ENCODE data around the gene SLC12A4.
"Not testable (repeated sequence)": the region's sequence is repeated elsewhere in the genome, so short reads cannot be mapped to it uniquely, and the experiment has no call there.

The SLC12A4 gene

DNA sequence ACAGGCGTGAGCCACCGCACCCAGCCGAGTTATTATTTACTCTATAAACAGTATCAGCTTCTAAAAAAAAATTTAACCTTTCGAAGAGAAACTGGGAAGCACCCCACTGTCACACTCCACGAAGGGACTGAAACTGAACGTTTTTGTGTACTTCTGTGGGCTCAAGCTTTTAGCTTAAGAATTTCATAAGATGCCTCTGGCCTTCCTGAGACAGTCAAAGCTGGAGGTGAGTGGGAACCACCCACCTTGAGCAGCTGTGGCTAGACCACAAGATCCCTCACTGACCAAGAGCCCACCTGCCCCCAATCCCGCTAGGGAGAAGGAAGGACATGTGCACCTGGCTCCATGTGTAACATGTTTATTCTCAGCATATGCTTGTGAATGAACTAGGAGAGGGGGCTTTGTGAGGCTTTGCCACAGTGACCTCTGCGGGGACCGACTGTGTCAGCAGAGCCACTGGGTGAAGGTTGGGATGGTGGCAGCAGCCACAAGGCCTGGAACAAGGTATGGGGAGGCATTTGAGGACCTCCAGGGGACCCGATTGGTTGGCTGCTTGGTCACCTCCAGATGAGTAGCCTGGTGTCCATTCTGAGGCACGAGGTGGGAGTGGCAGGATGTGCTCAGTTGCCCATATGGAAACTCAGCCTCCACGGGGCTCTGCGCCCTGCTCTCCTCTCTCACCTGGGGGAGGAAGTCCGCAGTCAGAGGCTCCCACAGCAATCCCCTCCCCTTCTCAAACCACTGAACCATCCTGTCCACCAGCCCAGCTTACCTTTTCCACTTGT lies 7.1 kb upstream of the SLC12A4 start:
- H3K9me3 Mint-ChIP-seq: no peaks in the 10 kb centered on the region
- no peak for DNase-seq (ENCODE audit: low spot score in 2 of 2)
- peaks cover 7% of the 10 kb centered on the region for H3K4me1 Mint-ChIP-seq
- no peaks in the 10 kb centered on the region for H3K36me3 Mint-ChIP-seq
- ATAC-seq: no peak
- H3K27ac Mint-ChIP-seq: peak overlapping the region; percentile 48
- no peak overlapping the region for H3K4me3 Mint-ChIP-seq

DNA sequence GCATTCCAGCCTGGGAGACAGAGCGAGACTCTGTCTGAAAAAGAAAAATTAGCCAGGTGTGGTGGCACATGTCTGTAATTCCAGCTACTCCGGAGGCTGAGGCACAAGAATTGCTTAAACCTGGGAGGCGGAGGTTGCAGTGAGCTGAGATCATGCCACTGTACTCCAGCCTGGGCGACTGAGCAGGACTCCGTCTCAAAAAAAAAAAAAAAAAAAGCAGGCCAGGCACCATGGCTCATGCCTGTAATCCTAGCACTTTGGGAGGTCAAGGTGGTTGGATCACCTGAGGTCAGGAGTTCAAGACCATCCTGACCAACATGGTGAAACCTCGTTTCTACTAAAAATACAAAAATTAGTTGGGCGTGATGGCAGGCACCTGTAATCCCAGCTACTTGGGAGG lies 3.8 kb upstream of the SLC12A4 start:
- H3K36me3 Mint-ChIP-seq, H3K27ac Mint-ChIP-seq, H3K9me3 Mint-ChIP-seq: not testable (repeated sequence)

DNA sequence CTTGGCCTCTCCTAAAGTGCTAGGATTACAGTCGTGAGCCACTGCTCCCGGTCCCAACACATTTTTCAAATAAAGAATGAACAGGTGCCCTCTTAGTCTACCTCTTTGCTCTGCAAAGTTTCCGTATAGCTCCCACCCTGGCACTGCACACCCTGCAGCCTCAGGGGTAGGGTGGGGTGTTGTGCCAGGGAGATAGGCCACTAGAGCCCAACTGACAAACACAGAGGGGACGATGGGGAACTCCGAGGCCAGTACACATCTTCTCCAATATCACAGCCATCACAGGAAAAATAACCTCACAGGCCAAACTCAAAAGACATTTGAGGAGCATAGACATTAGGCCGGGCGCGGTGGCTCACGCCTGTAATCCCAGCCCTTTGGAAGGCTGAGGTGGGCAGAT lies 2.7 kb upstream of the SLC12A4 start:
- no peak overlapping the region for H3K27ac Mint-ChIP-seq
- peaks cover 36% of the 10 kb centered on the region for H3K4me1 Mint-ChIP-seq
- peaks cover 7% of the 10 kb centered on the region for H3K36me3 Mint-ChIP-seq
- no peaks in the 10 kb centered on the region for H3K9me3 Mint-ChIP-seq
- no peak overlapping the region for H3K4me3 Mint-ChIP-seq
- no peak for DNase-seq (ENCODE audit: low spot score in 2 of 2)
- ATAC-seq: no peak

More for the DNA sequence above, 3.8 kb upstream of the SLC12A4 start:
- H3K4me3 Mint-ChIP-seq; ATAC-seq; DNase-seq (ENCODE audit: low spot score in 2 of 2): not testable (repeated sequence)
- peaks cover 26% of the 10 kb centered on the region for H3K4me1 Mint-ChIP-seq

- peaks cover 31% of the 10 kb centered on the region for H3K4me1 Mint-ChIP-seq
- no peaks in the 10 kb centered on the region for H3K9me3 Mint-ChIP-seq
- DNase-seq (ENCODE audit: low spot score in 2 of 2): no peak
- peaks cover 7% of the 10 kb centered on the region for H3K36me3 Mint-ChIP-seq
- H3K4me3 Mint-ChIP-seq: peak overlapping the region; percentile 92
- no peak for ATAC-seq
- H3K27ac Mint-ChIP-seq: peak overlapping the region; percentile 74
These were observed 1.0 kb upstream of the SLC12A4 start for GRCh38 chr16:67969254-67970039.

DNA sequence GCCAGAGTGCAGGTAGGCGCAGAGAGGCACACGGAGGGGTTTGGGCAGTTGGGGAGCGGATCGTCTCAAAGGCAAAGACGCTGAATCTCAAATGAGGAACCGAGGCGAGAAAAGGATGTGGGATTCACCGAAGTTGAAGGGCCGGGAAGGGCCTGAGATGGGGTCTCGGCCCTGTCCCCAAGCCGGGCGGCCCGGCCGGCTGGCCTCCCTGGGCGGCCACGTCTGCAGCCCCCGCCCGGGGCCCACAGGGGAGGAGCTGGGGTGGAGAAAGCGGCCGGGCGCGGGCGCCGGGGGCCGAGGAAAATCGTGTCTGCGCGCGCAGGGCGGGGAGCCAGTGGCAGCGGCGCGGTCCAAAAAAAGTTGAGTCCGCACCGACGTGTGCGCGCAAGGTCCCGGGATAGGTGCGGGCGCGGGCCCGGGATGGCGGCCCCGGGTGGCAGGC lies 458 bp downstream of the SLC12A4 start:
- Mint-ChIP-seq H3K36me3 (peaks cover 7% of the 10 kb centered on the region), H3K27ac (peak overlapping the region; percentile 74), H3K4me1 (peaks cover 33% of the 10 kb centered on the region), H3K4me3 (peak overlapping the region; percentile 92), H3K9me3 (no peaks in the 10 kb centered on the region)
- ATAC-seq (peak; percentile 27), DNase-seq (ENCODE audit: low spot score in 2 of 2) (peak in 1 of 2 donors; percentile 25)

DNA sequence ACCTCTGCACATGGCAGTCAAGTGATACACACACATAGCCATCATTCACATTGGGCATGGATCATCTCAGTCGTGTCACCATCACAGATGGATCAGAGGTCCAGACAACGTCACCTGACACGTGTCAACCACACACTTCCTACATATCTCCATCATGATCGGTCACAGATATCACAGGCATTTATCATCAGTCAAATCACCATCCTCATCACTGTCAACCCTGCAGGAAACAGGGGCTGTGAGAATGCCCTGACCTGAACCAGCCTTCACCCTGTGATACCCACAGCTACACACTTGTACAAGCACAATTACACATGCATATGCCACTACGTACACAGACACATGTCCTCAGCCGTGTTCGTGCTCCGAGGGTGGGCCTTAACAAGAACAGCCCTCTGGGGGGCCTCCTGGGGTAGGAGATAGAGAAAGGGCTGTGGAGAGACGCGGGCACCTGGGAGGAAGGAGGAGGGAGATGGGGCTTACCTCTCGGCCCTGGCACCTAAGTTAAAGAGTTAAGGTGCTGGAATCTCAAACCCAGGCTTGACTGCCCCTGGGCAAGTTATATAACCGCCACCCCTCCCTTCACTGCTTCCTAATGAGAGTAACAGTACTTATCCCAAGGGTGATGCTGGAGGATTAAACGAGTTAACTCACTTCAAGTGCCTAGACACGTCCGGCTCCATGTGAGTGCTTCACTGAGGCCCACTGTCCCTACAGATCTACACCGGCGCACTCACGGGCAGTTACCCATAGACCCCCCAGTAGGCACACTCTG lies 1.1 kb downstream of the SLC12A4 start:
- Mint-ChIP-seq H3K4me1 (peaks cover 33% of the 10 kb centered on the region), H3K36me3 (peaks cover 10% of the 10 kb centered on the region), H3K4me3 (peak overlapping the region; percentile 92), H3K9me3 (no peaks in the 10 kb centered on the region), H3K27ac (peak overlapping the region; percentile 74)
- ATAC-seq (peak; percentile 64), DNase-seq (ENCODE audit: low spot score in 2 of 2) (peak in 1 of 2 donors; percentile 69)

DNA sequence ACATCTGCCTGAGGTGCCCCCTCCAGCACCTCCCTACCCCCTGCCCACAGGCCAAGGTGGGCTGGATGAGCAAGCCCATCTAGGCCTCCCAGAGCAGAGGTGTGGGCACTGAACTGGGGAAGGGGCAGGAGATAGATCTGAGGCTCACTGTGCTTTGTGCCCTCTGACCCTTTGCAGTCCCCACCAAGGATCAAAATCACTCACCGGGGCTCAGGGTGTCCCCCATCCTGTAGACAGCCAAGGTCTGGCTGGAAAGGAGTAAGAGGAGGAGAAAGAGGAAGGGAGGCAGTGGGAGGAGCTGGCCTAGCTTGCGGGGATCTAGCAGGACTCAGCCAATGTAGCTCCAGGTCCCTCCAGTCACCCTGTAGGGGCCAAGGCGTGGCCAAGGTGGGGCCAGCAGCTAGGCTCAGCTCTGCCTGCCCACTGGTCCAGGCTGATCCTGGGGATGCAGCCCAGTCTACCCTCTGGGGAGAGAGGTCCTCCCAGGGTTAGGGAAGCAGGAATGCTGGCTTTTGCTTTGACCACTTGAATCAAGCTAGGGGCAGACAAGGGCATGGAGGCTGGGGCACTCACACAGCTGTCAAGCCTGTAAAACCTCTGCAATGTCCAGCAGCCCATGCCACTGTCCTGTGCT lies 1.8 kb downstream of the SLC12A4 start:
- Mint-ChIP-seq H3K4me3 (peak overlapping the region; percentile 92), H3K4me1 (peaks cover 33% of the 10 kb centered on the region), H3K36me3 (peaks cover 17% of the 10 kb centered on the region), H3K9me3 (no peaks in the 10 kb centered on the region), H3K27ac (peak overlapping the region; percentile 74)
- ATAC-seq (no peak), DNase-seq (ENCODE audit: low spot score in 2 of 2) (no peak)

GRCh38 chr16:67965668-67966548 lies 2.5 kb downstream of the SLC12A4 start:
- no peak overlapping the region for H3K27ac Mint-ChIP-seq
- no peaks in the 10 kb centered on the region for H3K9me3 Mint-ChIP-seq
- ATAC-seq (no peak), DNase-seq (ENCODE audit: low spot score in 2 of 2) (no peak)
- H3K4me1 Mint-ChIP-seq: peaks cover 33% of the 10 kb centered on the region
- H3K4me3 Mint-ChIP-seq: peak overlapping the region; percentile 92
- peaks cover 24% of the 10 kb centered on the region for H3K36me3 Mint-ChIP-seq

DNA sequence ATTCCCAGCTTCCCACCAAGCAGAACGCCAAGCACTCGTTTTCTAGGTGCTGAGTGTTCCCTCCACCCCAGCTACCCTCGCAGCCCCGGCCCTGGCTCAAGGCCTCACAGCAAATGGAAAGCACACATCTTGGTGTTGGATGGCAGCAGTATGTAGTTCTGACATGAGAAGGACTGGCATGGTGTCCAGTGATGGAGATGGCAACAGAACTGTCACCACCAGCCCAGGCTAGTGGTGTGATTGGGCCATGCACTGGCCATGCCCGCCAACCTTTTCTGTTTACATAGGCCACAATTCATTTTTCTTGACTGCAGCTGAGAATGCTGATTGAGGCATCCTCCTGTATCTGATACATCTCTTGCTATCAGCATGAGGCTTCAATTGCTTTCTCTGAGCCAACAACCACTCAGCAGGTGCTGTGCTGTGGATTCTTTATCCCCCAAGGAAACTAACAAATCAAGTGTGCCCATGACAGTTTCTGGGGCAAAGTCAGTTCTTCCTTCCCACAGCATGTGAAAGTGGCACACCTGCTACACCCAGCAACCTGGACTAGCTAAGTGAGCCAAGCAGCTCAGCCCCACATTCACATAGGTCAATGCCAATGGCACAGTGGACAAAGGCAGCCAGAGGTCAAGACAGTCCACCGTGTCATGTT lies 3.8 kb downstream of the SLC12A4 start:
- peaks cover 28% of the 10 kb centered on the region for H3K4me1 Mint-ChIP-seq
- no peak for ATAC-seq
- peaks cover 31% of the 10 kb centered on the region for H3K36me3 Mint-ChIP-seq
- H3K27ac Mint-ChIP-seq: no peak overlapping the region
- no peak for DNase-seq (ENCODE audit: low spot score in 2 of 2)
- H3K4me3 Mint-ChIP-seq: no peak overlapping the region
- H3K9me3 Mint-ChIP-seq: no peaks in the 10 kb centered on the region

DNA sequence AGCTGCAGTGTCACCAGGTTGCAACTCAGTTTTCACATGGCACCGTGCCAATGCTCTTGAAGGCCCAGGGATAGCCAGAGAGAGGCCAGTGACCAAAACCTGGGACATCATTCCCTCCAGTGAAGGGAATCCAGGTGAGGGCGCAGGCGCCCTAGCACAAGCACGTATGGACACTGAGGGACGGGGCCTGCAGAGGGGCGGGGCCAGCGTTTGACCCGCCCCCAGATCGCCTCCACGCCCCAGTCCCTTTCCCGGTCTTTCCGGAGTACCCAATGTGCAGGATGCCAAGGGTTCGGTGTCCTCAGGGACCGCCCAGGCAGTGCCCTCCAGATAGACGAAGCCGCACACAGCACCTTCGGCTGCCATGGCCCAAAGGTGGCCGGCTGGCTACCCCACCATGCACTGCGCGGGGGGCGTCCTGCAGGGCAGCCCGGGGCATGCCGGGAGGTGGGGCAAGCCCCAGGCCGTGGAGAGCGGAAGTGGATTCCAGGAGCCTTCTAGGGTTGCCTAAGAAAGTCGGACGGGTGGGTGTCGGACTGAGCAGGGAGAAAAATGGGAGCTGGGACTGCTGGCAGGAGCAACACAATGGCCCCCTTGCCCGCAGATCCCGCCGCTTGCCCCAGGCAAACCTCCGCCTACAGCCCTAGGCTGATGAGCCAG lies 4.6 kb downstream of the SLC12A4 start:
- Mint-ChIP-seq H3K36me3 (peaks cover 31% of the 10 kb centered on the region), H3K27ac (no peak overlapping the region), H3K9me3 (no peaks in the 10 kb centered on the region), H3K4me3 (no peak overlapping the region), H3K4me1 (peaks cover 21% of the 10 kb centered on the region)
- ATAC-seq (no peak), DNase-seq (ENCODE audit: low spot score in 2 of 2) (no peak)

DNA sequence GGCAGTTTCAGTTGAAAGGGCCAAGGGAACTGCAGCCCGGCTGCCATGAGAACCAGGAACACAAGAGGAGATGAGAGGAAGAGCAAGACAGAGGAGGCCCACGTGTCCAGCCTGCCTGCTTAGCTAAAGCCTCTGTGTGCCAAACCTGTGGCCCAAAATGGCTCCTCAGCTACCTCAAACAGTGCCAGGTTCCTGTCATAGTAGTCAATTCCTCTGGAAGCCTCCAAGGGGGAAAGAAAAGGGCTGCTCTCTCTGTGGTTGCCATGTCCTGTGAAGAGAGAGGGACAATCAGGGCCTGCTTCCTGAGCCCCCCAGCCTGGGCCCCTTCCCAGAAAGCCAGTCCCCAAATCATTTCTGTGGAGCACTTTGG lies 5.2 kb downstream of the SLC12A4 start:
- Mint-ChIP-seq H3K27ac (no peak overlapping the region), H3K4me1 (peaks cover 21% of the 10 kb centered on the region), H3K9me3 (no peaks in the 10 kb centered on the region), H3K4me3 (no peak overlapping the region), H3K36me3 (peaks cover 31% of the 10 kb centered on the region)
- DNase-seq (ENCODE audit: low spot score in 2 of 2) (no peak), ATAC-seq (no peak)

DNA sequence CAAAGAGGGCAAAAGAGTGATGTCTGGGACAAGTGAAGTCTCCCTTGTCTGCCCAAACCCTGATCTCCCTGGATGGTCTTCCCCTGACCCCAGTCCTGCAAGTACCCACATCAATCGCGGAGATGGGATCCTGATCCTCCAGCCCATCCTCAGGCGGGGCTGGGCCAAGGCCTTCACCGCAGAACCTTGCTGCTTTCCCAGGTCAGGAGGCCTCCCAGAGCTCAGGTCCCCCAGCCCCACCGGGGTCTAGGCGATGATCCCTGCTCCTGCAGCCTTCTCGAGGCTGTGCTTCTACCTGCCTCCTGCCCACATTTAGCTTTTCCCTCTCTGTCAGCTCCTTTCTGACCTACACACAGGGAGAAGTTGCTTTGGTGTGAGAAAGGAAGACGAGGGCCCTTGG lies 6.3 kb downstream of the SLC12A4 start:
- Mint-ChIP-seq H3K4me3 (no peak overlapping the region), H3K4me1 (peaks cover 12% of the 10 kb centered on the region), H3K27ac (no peak overlapping the region), H3K36me3 (peaks cover 27% of the 10 kb centered on the region), H3K9me3 (no peaks in the 10 kb centered on the region)
- DNase-seq (ENCODE audit: low spot score in 2 of 2): no peak
- no peak for ATAC-seq

GRCh38 chr16:67961551-67961957 lies 6.9 kb downstream of the SLC12A4 start:
- DNase-seq (ENCODE audit: low spot score in 2 of 2): no peak
- ATAC-seq: no peak
- Mint-ChIP-seq H3K9me3 (no peaks in the 10 kb centered on the region), H3K27ac (no peak overlapping the region), H3K4me3 (no peak overlapping the region), H3K4me1 (peaks cover 6% of the 10 kb centered on the region), H3K36me3 (peaks cover 25% of the 10 kb centered on the region)
